ENCODE results near the gene EEIG2. TPM values are rescaled to one million over a fixed set of nuclear protein-coding genes. Genes with fewer than 3 reads are reported as not detected.
A peak's percentile ranks its signal among the peaks of the same experiment; 100 is the strongest.

The EEIG2 gene
- total and polyA plus RNA-seq, 9 of the 15 experiments (the other 6 are each of a cell fraction or from before 2014, with no cell fraction given) = 6.1 to 26.9 (median 15.2) TPM

- TF ChIP-seq PATZ1 (CRISPR knock-in tag; IDR thresholded peaks at IDR 0.05; ENCODE audit: borderline replicate concordance) = no peak
- no peak for TF ChIP-seq TAF15 (IDR thresholded peaks at IDR 0.05; ENCODE audit: low read depth, low read length)
- TF ChIP-seq TBP (optimal IDR thresholded peaks at IDR 0.05; ENCODE audit: low read depth, low read length) = no peak
- TF ChIP-seq ZNF174 (CRISPR knock-in tag; IDR thresholded peaks at IDR 0.05) = no peak
- TF ChIP-seq PYGO2 (tag; IDR thresholded peaks at IDR 0.05) = no peak
Measured at GRCh38 chr1:108583757-108584427, 24.0 kb downstream of the EEIG2 start (continued).

- Histone ChIP-seq H3K9me1 (ENCODE audit: control insufficient read depth, insufficient read depth, low read length) (no peaks in the 10 kb centered on the region), H2AFZ (ENCODE audit: low read depth, low read length) (no peak overlapping the region), H3K4me3 (no peak overlapping the region), H3K27me3 (ENCODE audit: control insufficient read depth in 2 of 2, insufficient read depth in 2 of 2, low read length in 2 of 2) (no peaks in the 10 kb centered on the region), H3K9ac (ENCODE audit: insufficient read depth in 1 of 2, low read depth in 2 of 2, low read length in 2 of 2) (no peak overlapping the region), H3K27ac (ENCODE audit: extremely low read depth, low read depth, low read length) (no peak overlapping the region), H3K4me1 (replicated peaks in 1 of 2; ENCODE audit: control insufficient read depth in 2 of 2, insufficient read depth in 2 of 2, low read length in 2 of 2) (peaks cover 0 to 21% of the 10 kb centered on the region in 2 experiments; a peak in 4 of 5 replicates), H3K79me2 (ENCODE audit: control insufficient read depth, insufficient read depth, low read length) (peaks cover 21% of the 10 kb centered on the region), H3K4me2 (ENCODE audit: insufficient read depth, low read length) (peak overlapping the region; percentile 23; the same call in 1 of the 2 replicates), H3K9me3 (replicated peaks; ENCODE audit: control insufficient read depth, insufficient read depth, low read depth, low read length) (no peaks in the 10 kb centered on the region; the same call in 1 of the 2 replicates), H4K20me1 (replicated peaks; ENCODE audit: control insufficient read depth, insufficient read depth, low read length) (no peaks in the 10 kb centered on the region), H3K36me3 (ENCODE audit: control insufficient read depth, insufficient read depth, low read length) (no peaks in the 10 kb centered on the region)
- CTCF ChIA-PET (ENCODE audit: low intra/inter-chr PET ratio) = no interaction called here
- WGBS (ENCODE audit: insufficient coverage, low coverage, missing lambda C conversion rate) = 7% methylated on average over 5 of the region's 5 CpGs
- no peak for ATAC-seq
- no peak for DNase-seq (ENCODE audit: extremely low read depth in 1 of 4, low spot score in 3 of 4)
- BruUV-seq (replicated peaks) = no TSS peak
- in situ Hi-C loops (cut with MboI) = no loop called here
- POLR2A ChIA-PET = interaction anchor here (0.9 kb wide), 1 partner anchor 9 kb away, joined by 3 read pairs; no protein-coding TSS in a partner anchor
- peak; percentile 35 for FAIRE-seq
- intact Hi-C loops (cut with micrococcal nuclease) = no loop called here
- no peak for TF ChIP-seq ZBTB26 (CRISPR knock-in tag; IDR thresholded peaks at IDR 0.05)
Measured at GRCh38 chr1:108584428-108584856, 24.5 kb downstream of the EEIG2 start.

Data from K562 (cell line).